Measurements from ENCODE around the gene ELMO2. TPM values are rescaled to one million over a fixed set of nuclear protein-coding genes. Genes with fewer than 3 reads are reported as not detected.

The ELMO2 gene
- total and polyA plus RNA-seq, 5 experiments from 2014 or later = 26.2 to 58.0 (median 51.1) TPM

GRCh38 chr20:46322641-46323040 is 83.8 kb downstream of the ELMO2 start:
- no peaks in the 10 kb centered on the region for H3K9me3 Mint-ChIP-seq
- H3K36me3 Mint-ChIP-seq = no peaks in the 10 kb centered on the region
- POLR2A ChIA-PET = no interaction called here
- H3K4me1 Mint-ChIP-seq = peaks cover 0 to 1% (median 0%) of the 10 kb centered on the region in 4 donors
- no peak for ATAC-seq
- no peak overlapping the region for H3K27ac Mint-ChIP-seq
- H3K27me3 Mint-ChIP-seq = peaks cover 8 to 51% (median 24%) of the 10 kb centered on the region in 5 donors
- H3K4me3 Mint-ChIP-seq = no peak overlapping the region
- no peak for DNase-seq

- Mint-ChIP-seq H3K27me3 (peaks cover 29 to 81% (median 63%) of the 10 kb centered on the region in 5 donors), H3K4me1 (peaks cover 0 to 3% (median 0%) of the 10 kb centered on the region in 4 donors), H3K4me3 (no peak overlapping the region), H3K27ac (no peak overlapping the region), H3K9me3 (no peaks in the 10 kb centered on the region), H3K36me3 (peaks cover 0 to 3% (median 0%) of the 10 kb centered on the region in 3 donors)
- no peak for ATAC-seq
- POLR2A ChIA-PET = no interaction called here
- DNase-seq = no peak
These were observed 88.7 kb downstream of the ELMO2 start for GRCh38 chr20:46317685-46318177.

GRCh38 chr20:46316984-46317684 is 89.3 kb downstream of the ELMO2 start:
- H3K27ac Mint-ChIP-seq = no peak overlapping the region

More at GRCh38 chr20:46316984-46317684, 89.3 kb downstream of the ELMO2 start:
- H3K4me1 Mint-ChIP-seq = peaks cover under 1 to 6% (median 3%) of the 10 kb centered on the region in 4 donors
- no peak overlapping the region for H3K4me3 Mint-ChIP-seq
- no peak for ATAC-seq
- H3K27me3 Mint-ChIP-seq = peaks cover 29 to 80% (median 60%) of the 10 kb centered on the region in 5 donors
- H3K9me3 Mint-ChIP-seq = no peaks in the 10 kb centered on the region
- H3K36me3 Mint-ChIP-seq = peaks cover 0 to 3% (median 0%) of the 10 kb centered on the region in 3 donors
- POLR2A ChIA-PET = no interaction called here
- DNase-seq = no peak

Other genes with a start within 250 kb of the ELMO2 start
- not detected for gene CDH22, start 98.1 kb downstream of the ELMO2 start, total RNA-seq
- not detected for gene CDH22, start 98.1 kb downstream of the ELMO2 start, polyA plus RNA-seq
- under 1 TPM; 0.81 to 0.91 TPM for gene ZNF334, start 106.9 kb upstream of the ELMO2 start, total RNA-seq
- gene ZNF334, start 106.9 kb upstream of the ELMO2 start, polyA plus RNA-seq = under 1 TPM in 1 of 3 donors, not detected in 2; 0.26 TPM
- not detected for gene OCSTAMP, start 144.0 kb upstream of the ELMO2 start, total RNA-seq
- gene OCSTAMP, start 144.0 kb upstream of the ELMO2 start, polyA plus RNA-seq = not detected
- under 1 TPM in 1 of 2 experiments, not detected in 1; 0.31 TPM for gene SLC13A3, start 244.8 kb upstream of the ELMO2 start, total RNA-seq
- gene SLC13A3, start 244.8 kb upstream of the ELMO2 start, polyA plus RNA-seq = not detected

Data from naive thymus-derived CD8-positive, alpha-beta T cell (primary cell).